Kidney glomerular epithelial cell (primary cell): ENCODE data around the gene RIN2.

Experiments
- DNase-seq: peaks from one replicate; lab custom pipeline; 2025; lab: John Stamatoyannopoulos, UW

Gene RIN2

GRCh38 chr20:19765913-19766312 is 7.9 kb downstream of the RIN2 start:
- no peak for DNase-seq

GRCh38 chr20:19767070-19767469 is 9.0 kb downstream of the RIN2 start:
- DNase-seq: no peak

GRCh38 chr20:19768325-19768842 is 10.3 kb downstream of the RIN2 start:
- no peak for DNase-seq

- no peak for DNase-seq
Observed at GRCh38 chr20:19769507-19769906, 11.4 kb downstream of the RIN2 start.

GRCh38 chr20:19770375-19770774 is 12.3 kb downstream of the RIN2 start:
- DNase-seq: no peak

GRCh38 chr20:19771031-19771430 is 13.0 kb downstream of the RIN2 start:
- no peak for DNase-seq

- DNase-seq: no peak
Observed at GRCh38 chr20:19773471-19773870, 15.4 kb downstream of the RIN2 start.

- DNase-seq: no peak
Observed at GRCh38 chr20:19774135-19774933, 16.3 kb downstream of the RIN2 start.

- DNase-seq: peak; percentile 98
Observed at GRCh38 chr20:19775353-19776253, 17.5 kb downstream of the RIN2 start.

- DNase-seq: no peak
Observed at GRCh38 chr20:19777315-19777714, 19.3 kb downstream of the RIN2 start.

- no peak for DNase-seq
Observed at GRCh38 chr20:19777981-19778380, 19.9 kb downstream of the RIN2 start.

- no peak for DNase-seq
Observed at GRCh38 chr20:19778404-19778803, 20.3 kb downstream of the RIN2 start.

- DNase-seq: no peak
Observed at GRCh38 chr20:19779634-19780033, 21.6 kb downstream of the RIN2 start.

GRCh38 chr20:19780261-19780660 is 22.2 kb downstream of the RIN2 start:
- no peak for DNase-seq

- DNase-seq: no peak
Observed at GRCh38 chr20:19781235-19781634, 23.2 kb downstream of the RIN2 start.

GRCh38 chr20:19782669-19783068 is 24.6 kb downstream of the RIN2 start:
- no peak for DNase-seq

- peak; percentile 37 for DNase-seq
Observed at GRCh38 chr20:19783966-19784401, 25.9 kb downstream of the RIN2 start.

- peak; percentile 89 for DNase-seq
Observed at GRCh38 chr20:19784511-19785172, 26.6 kb downstream of the RIN2 start.

- no peak for DNase-seq
Observed at GRCh38 chr20:19785173-19785982, 27.3 kb downstream of the RIN2 start.

GRCh38 chr20:19785983-19786285 is 27.9 kb downstream of the RIN2 start:
- no peak for DNase-seq

- DNase-seq: peak; percentile 97
Observed at GRCh38 chr20:19786311-19786710, 28.3 kb downstream of the RIN2 start.

- DNase-seq: no peak
Observed at GRCh38 chr20:19787366-19787765, 29.3 kb downstream of the RIN2 start.
